Left ventricle myocardium inferior (tissue), 1 donor: ENCODE results near the gene IPO7. TPM values are rescaled to one million over a fixed set of nuclear protein-coding genes. Genes with fewer than 3 reads are reported as not detected.
"Not testable (repeated sequence)": the region's sequence is repeated elsewhere in the genome, so short reads cannot be mapped to it uniquely, and the experiment has no call there.

Experiments used
- DNase-seq: peaks from one replicate; pipeline ENCODE4 v3.0.0-alpha.2; 2020
- H3K27ac ChIP-seq: fragments of 200-600 bp; replicated peaks from 2 replicates; pipeline ENCODE4 v1.8.0; 2021
- H3K27me3 ChIP-seq: fragments of 200-600 bp; 2 replicates; pipeline ENCODE4 v1.8.0; 2021; ENCODE audit warnings: low read depth
- H3K36me3 ChIP-seq: fragments of 200-600 bp; 2 replicates; pipeline ENCODE4 v1.8.0; 2021
- H3K4me1 ChIP-seq: fragments of 200-600 bp; 2 replicates; pipeline ENCODE4 v1.8.0; 2021
- H3K4me3 ChIP-seq: fragments of 200-600 bp; 2 replicates; pipeline ENCODE4 v1.8.0; 2021; ENCODE audit warnings: mild to moderate bottlenecking, moderate library complexity
- H3K9me3 ChIP-seq: fragments of 200-600 bp; replicated peaks from 2 replicates; pipeline ENCODE4 v1.8.0; 2021
- CTCF ChIP-seq: fragments of 200-600 bp; IDR thresholded peaks from 2 replicates; pipeline ENCODE4 v1.8.0; 2021; ENCODE audit warnings: antibody characterized with exemption, mild to moderate bottlenecking, borderline replicate concordance
- intact Hi-C: fragments of 100-400 bp; cut with micrococcal nuclease; formaldehyde crosslinking; loops from one replicate; pipeline ENCODE4 v1.11.0; 2022
- long read RNA-seq: library from polyadenylated mRNA; unstranded; transcript quantifications from one replicate; pipeline ENCODE4 v2.0.0, GENCODE V29; 2021
- total RNA-seq: library from RNA; stranded (reverse); fragmentation: NEBNext Ultra II Directional; extraction: Animal tissue kit (Norgen Biotek cat#: 25700); gene quantifications from one replicate; pipeline ENCODE4 v1.2.1, GENCODE V29; 2021
- donor health status: DM: no; HTN: yes; CAD: no; lungs with severe emphysema.

The IPO7 gene
- total RNA-seq: 150 TPM
- long read RNA-seq, partial matches to known transcripts: 18 of 19 reads
- long read RNA-seq, other reads (novel, unspliced or antisense): 1 of 19 reads

GRCh38 chr11:9384535-9385326, at the start of gene IPO7:
TSS of gene IPO7 (plus strand) at chr11:9384652. CDS start at chr11:9384764, 112 bp downstream.
- no peaks in the 10 kb centered on the region for H3K9me3 ChIP-seq
- no peaks in the 10 kb centered on the region for H3K27me3 ChIP-seq
- intact Hi-C loops: loop anchor here (10.0 kb wide), 1 partner anchor 70 kb away; the partner anchor contains the start of gene TMEM41B
- peak; percentile 90 for DNase-seq
- peak; percentile 44 for TF ChIP-seq CTCF
- H3K36me3 ChIP-seq: no peaks in the 10 kb centered on the region
- H3K27ac ChIP-seq: peak within 1 kb of the TSS; percentile 97
- peak within 1 kb of the TSS; percentile 97 for H3K4me3 ChIP-seq
- peaks cover 58% of the 10 kb centered on the region for H3K4me1 ChIP-seq

- intact Hi-C loops: no loop called here
- Histone ChIP-seq H3K4me3 (no peak overlapping the region), H3K27me3 (no peaks in the 10 kb centered on the region), H3K27ac (no peak overlapping the region), H3K4me1 (no peaks in the 10 kb centered on the region), H3K9me3 (no peaks in the 10 kb centered on the region), H3K36me3 (no peaks in the 10 kb centered on the region)
- no peak for DNase-seq
- no peak for TF ChIP-seq CTCF
These were observed 42.7 kb upstream of the IPO7 start for GRCh38 chr11:9341638-9342178.

- Histone ChIP-seq H3K4me3 (no peak overlapping the region), H3K4me1 (no peaks in the 10 kb centered on the region), H3K27me3 (no peaks in the 10 kb centered on the region), H3K9me3 (no peaks in the 10 kb centered on the region), H3K27ac (no peak overlapping the region), H3K36me3 (no peaks in the 10 kb centered on the region)
- intact Hi-C loops: no loop called here
- TF ChIP-seq CTCF: no peak
- no peak for DNase-seq
These were observed 40.3 kb upstream of the IPO7 start for GRCh38 chr11:9344061-9344680.

- Histone ChIP-seq H3K4me3 (no peak overlapping the region), H3K9me3 (no peaks in the 10 kb centered on the region), H3K27ac (no peak overlapping the region), H3K4me1 (peaks cover 4% of the 10 kb centered on the region), H3K36me3 (no peaks in the 10 kb centered on the region), H3K27me3 (no peaks in the 10 kb centered on the region)
- no peak for TF ChIP-seq CTCF
- no peak for DNase-seq
- intact Hi-C loops: no loop called here
These were observed 37.4 kb upstream of the IPO7 start for GRCh38 chr11:9347100-9347499.

GRCh38 chr11:9347779-9348178, 36.7 kb upstream of the IPO7 start:
- H3K27ac ChIP-seq, intact Hi-C loops, DNase-seq: not testable (repeated sequence)

More at GRCh38 chr11:9347779-9348178, 36.7 kb upstream of the IPO7 start:
- not testable (repeated sequence) for H3K36me3 ChIP-seq, H3K4me1 ChIP-seq, H3K4me3 ChIP-seq, H3K9me3 ChIP-seq, H3K27me3 ChIP-seq
